Measurements from ENCODE around the gene KIF3A.
A peak's percentile ranks its signal among the peaks of the same experiment; 100 is the strongest.

The KIF3A gene

DNA sequence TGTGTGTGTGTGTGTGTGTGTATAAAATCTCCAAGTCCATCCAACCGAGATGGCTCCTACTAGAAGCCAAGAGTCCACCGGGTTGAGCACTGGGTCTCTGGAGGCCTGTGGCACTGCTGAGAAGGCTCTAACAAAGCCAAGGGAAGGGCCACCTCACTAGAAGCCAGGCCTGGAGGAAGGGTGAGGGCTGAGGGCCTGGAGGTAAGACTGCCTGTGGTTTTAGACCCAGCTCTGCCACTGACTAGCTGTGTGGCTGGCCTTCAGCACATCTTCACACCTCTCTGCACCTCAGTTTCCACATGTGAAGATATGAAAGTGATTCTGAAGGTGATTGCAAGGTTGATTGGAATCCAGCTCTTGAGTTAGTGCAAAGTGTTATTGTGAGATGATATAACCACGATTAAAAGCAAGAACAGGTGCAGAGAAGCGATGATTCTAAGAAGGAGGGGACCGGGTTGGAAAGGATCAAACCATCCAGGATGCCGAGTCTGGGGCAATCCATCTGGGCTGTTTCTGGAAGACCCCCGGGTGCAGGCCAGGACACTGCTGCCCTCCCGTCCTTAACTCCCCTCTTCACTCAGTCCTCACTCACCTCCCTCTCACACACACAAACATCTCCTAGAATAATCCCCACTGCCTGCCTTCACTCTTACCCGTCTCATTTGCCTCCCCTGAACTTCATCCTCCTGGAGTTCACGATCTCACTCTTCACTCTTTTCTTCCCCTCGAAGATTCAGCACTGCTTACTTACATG is 61.2 kb downstream of the KIF3A start:
- no peak for DNase-seq

DNA sequence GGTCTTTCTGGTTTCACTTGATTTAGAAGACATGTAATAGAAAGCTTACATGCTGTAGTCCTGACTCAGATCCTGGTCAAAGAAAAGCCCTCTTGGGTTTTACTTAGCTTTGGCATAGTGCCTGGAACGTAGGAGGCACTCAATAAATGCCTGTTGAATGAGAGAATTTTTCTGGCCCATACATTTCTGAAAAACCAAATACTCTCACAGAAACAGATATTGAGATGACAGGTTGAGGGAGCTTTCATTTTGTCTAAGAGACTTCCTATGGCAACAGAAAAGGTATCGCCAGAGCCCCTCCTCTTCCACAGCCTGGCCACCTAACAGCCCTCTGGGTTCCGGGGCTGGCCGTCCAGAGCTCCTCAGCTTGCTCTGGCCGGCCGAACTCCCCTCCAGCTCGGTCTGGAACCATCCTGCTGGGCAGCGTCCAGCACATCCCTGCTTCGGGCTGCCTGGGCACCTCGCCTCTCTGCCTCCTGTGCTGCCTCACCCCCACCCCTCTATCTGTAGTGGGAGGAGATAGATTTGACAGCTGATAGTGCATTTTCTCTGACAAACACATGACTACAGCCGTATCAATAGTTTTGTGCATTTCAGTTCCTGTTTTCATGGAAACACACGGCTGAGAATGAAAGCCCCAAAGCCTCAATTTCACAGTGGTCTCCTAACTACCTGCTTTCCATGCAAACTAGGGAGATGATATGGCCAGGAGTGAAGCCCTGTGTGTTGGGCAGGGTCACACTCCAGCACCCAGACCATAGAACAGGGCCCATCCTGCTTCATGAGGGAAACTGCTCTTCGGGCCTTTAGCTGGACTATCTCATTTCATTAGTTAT is 62.5 kb downstream of the KIF3A start:
- no peak for DNase-seq

DNA sequence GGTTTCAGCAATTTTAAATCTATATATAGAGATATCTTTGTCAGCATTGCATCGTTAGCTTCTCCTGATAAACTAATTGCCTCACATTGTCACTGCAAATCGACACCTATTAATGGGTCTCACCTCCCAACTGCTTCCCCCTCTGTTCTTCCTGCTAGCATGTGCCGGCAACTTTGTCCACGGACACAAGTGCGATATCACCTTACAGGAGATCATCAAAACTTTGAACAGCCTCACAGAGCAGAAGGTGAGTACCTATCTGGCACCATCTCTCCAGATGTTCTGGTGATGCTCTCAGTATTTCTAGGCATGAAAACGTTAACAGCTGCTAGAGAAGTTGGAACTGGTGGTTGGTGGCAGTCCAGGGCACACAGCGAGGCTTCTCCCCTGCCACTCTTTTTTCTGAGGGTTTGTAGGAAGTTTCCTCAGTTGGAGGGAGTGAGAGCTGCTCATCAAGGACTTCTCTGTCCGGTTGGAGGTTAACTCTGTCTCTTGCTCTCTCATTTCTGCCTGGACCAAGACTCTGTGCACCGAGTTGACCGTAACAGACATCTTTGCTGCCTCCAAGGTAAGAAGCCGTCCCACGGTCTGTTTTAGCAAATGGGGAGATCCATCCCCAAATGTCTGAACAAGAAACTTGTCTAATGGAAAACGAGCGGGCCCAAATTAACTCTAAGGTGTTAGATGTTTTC is 63.3 kb downstream of the KIF3A start, which contains the start of gene IL4:
Gene IL4 (plus strand): TSS at position 51 of the 692 bp plus-strand sequence. CDS start 62 bp downstream, at position 113.
- DNase-seq: no peak

DNA sequence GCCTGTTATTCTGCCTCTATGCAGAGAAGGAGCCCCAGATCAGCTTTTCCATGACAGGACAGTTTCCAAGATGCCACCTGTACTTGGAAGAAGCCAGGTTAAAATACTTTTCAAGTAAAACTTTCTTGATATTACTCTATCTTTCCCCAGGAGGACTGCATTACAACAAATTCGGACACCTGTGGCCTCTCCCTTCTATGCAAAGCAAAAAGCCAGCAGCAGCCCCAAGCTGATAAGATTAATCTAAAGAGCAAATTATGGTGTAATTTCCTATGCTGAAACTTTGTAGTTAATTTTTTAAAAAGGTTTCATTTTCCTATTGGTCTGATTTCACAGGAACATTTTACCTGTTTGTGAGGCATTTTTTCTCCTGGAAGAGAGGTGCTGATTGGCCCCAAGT is 63.9 kb downstream of the KIF3A start:
- no peak for DNase-seq

DNA sequence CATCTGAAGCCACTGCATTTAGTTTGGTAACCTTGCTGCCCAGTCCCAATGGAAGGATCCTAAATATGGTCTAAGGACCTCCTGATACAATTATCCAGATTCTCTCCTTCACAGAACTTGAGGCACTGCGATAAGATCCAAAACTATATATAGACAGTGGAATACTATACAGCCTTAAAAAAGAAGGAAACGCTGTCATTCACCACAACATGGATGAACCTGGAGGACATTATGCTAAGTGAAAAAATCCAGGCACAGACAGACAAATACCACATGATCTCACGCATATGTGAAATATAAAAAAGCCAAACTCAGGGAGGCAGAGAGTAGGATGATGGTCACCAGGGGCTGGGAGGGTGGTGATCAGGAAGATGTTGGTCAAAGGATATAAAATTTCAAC is 66.3 kb downstream of the KIF3A start:
- no peak for DNase-seq

DNA sequence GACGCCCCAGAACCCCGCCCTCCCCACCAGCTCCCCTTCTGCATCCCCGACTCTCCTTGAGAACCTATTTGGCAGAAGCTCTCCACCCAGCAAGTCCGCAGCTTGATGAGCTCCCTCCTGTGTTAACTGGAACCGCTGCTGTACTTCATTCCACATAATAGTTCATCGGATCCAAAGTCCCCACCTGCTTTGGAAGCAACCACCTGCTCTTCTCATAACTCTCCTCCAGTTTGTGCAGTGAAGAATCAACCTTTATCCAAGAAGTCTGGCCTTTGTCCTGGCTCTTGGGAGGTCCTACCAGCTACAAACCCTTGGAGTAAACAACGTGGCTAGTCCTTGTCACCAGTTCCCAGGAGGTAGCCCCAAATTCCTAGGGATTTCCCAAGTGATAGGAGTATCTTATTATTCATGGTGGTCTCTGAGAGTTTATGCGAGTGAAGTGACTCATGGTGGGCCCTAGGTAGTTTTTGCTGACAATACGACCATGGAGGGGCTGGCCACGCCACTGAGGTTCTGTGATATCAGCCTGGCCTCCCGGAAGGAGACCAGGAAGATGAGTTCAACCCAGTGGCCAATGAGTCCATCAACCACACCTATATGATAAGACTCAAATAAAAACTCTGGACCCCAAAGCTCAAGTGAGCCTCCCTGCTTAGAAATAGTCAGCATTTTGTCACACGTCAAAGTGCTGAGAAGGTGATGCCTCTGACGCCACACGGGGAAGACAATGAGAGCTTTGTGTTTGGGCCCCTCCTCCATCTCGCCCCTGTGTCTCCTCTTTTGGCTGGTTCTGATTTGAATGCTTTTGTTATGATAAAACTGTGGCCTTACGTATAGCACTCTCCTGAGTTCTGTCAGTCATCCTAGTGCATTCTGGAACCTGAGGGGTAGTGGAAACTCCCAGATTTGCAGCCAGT is 67.1 kb downstream of the KIF3A start:
- no peak for DNase-seq

DNA sequence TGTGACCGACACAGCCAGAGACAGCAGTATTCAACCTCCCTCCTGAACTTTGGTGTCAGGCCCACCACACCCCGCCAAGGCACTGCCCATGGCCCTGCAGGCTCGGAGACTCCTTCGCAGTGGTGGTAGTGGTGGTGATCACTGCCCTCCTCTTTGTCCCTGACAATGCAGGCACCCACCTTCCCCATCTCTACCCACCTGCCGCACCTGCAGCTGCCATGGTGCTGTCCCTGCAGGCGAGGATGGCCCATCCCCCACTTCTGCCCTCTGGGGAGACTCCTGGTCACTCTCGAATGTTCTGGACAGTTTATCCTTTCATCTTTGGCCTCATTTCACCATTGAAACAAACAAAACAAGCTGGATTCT is 67.9 kb downstream of the KIF3A start:
- DNase-seq: no peak

DNA sequence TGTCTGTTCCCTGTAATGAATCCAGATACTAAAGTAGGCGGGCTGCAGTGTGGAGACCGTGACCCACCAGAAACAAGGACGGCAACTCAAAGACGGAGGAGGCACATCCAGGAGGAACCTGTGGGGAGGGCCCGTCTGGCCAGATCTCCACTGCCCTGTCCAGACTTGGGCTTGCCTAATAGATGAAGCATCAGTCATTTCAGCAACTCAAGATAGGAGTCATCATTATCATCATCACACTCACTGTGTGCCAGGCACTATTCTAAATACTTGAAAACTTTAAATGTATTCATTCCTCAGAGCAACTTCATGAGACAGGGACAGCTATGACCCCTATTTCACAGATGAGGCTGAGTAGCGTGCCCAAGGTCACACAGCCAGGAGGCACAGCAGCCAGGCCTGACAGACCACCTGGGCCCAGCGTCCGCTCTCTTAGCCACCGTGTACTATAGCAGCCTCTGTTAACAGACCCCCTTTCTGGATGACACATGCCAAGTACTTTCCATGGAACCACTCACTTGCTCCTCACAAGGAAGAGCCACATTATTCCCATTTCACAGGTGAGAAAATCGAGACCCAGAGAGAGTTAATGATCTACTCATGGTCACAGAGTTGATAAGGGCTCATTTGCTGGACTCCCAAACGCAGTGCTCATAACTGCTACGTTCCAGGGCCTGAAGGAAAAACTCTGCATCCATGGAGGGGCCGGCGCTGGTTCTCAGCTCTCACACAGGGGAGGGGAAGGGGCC is 68.5 kb downstream of the KIF3A start:
- no peak for DNase-seq

DNA sequence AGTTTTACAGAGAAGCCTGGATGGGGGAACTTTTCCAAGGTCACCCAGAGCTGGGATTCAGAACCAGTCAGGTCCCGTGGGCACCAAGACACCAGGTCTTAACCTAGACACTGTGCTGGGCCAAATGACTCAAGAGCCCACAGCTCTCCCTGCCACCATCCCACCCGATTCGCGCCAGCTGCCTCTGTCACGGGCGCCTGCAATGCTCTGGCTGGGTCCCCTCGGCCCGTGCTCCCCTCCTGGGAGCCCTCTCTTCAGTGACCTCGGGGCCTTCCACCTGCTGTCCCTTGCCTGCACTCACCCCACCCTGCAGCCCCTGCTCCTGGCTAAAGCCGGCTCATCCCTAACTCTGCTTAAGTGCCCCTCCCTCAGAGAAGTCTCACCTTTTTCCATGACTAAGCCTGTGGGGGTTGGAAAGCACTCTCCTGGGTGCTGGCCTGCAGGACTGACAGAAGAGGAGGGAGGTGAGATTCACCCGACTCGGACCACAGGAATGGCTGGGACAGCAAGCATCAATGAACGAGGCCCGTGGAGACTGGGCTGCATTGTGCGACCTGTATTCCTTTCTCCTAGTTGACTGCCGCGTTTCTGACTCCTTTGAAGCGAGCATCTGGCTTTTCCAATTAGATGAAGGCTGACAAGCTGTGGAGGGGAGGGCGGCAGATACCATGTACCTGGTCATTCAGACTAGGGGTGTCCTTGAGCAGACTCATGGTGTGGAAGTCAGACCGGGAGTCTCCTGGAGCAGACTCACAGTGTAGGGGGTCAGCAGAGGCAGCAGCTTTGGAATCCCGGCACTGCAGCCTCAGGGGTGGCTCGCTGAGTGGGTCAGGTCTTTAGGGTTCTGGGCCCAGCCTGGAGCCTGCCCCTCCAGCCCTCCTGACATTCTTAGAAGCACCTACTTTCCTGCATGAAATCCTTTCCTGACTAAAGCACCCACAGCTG is 69.3 kb downstream of the KIF3A start:
- DNase-seq: no peak

DNA sequence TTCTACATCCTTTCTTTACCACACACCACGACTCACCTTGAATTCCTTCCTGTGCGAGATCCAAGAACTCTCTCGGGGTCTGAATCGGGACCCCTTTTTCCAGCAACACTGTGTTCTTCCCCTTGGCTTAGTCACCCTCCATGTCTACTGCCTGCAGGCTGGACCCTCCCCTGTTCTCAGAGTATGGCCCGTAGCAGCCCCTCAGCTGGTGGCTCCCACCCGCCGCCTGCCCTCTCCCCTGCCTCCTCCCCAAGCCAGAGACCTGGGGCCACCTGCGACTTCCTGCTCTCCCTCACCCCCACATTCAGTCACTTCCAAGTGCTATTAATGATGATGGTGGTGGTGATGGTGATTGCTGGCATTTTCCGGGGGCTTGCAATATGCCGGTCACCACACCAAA is 70.0 kb downstream of the KIF3A start:
- no peak for DNase-seq

DNA sequence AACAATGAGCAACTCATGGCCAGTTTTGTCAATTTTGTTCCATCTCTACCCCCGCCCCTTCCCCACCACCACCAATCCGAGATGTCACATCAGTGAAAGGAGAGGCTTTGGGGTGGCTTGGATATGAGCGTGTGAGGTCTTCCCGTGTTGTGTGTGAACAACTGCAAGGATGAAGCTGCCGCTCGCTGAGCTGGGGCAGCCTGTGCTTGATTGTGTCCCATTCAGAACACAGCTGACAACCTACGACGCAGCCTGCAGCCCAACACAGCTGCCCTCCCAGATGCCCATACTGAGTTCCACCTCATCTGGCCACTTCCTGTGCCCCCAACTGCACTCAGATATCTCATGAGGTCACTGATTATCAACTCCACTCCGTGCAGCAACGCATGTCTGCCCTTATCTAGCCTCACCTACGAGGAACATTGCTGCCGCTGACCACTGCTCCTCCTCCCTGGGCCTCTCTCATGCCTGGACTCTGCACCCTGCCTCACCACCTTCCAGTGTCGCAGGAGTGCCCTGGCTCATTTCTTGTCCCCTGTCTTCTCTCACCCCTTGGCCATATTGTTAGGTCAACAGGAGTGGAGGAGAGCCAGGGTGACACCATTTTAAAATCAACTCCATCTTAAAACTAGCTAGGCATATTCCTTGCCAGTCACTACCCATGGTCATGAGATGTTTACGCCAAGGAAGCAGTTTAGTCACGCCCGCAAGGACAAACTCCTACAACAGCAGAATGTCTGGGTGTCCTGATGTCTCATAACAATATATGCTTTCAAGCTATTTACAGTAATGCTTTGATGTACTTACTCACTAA is 70.8 kb downstream of the KIF3A start:
- no peak for DNase-seq

DNA sequence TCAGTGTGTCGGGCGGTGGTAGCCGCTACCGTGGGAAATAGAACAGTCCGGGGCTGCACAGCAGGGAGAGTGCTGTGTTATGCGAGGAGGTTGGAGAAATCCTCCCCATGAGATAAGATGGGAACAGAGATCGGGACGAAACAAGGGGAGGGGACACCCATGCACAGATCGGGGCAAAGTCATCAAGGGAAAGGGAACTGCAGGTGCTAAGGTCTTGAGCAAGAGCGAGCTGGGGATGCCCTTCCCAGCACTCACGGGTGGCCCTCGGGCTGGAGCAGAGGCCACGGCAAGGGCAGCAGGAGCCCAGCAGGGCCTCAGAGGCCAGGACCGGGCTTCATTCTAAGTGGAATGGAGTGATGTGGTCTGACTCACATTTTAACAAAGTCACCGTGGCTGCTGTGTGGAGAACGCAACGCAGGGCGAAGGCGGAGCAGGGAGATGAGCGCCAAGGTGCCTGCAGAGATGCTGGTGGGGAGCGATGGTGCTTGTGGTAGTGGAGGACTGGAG is 71.7 kb downstream of the KIF3A start:
- DNase-seq: no peak

DNA sequence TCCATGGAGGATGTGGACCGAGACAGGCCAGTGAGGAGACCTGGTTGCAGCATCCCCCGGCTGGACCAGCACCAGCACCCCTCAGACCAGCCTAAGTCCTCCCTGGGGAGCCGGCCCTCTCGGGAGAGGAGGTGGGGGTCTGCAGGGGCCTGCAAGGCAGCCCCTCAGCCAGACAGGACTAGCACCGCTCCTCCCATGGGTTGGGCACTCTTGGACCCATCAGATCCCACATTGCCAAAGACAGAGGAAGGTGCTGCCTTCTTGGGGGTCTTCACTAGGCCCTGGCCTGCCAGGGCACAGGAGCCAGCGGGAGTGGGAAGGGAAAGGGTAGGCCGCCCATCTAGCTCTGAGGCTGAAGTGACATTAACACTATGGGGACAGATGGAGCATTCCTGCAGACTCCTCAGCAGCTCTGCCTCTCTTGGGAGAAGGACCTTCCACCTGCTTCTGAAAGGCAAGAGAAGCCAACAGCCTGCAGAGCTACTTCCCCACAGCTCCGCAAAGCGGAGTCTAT is 72.6 kb downstream of the KIF3A start:
- DNase-seq: no peak

DNA sequence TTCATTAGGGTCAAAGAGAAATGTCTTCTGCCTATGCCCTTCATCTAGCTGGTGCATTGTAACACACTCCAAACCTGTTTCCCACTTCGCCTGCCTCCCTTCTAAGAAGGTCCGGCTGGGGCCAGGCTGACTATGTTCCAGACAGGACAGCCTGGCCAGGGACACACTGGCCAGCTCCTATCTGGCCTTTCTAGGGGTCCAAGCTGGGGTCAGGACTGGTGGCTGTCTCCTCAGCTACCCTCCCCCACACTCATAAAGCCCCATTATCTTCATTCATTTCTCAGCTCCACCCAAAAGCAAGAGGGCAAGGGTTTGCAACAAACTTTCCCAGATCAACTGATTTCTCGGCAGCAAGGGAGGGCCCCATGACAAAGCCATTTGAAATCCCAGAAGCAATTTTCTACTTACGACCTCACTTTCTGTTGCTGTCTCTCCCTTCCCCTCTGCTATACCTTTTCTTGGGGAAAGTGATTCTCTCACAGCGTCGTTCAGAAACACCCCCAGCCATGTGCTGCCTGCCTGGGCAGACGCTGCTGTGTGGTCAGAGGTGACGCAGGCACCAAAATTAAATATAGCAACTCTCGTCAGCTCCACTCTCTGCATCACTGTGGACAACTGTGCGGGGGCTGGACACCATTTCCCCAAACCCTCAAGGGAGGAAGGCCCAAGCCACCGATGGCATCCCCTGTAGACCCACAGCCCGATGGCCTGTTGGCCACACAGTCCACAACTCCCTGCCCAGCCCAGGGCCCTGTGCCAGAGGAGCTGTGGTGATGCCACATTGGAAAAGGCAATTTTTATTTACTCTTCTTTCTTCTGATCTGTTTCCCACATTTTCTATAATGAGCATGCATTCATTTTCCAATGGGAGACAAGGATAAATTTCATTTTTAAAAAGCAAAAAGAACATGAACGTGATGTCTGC is 73.3 kb downstream of the KIF3A start:
- DNase-seq: peak in 1 of 3 donors; percentile 23

DNA sequence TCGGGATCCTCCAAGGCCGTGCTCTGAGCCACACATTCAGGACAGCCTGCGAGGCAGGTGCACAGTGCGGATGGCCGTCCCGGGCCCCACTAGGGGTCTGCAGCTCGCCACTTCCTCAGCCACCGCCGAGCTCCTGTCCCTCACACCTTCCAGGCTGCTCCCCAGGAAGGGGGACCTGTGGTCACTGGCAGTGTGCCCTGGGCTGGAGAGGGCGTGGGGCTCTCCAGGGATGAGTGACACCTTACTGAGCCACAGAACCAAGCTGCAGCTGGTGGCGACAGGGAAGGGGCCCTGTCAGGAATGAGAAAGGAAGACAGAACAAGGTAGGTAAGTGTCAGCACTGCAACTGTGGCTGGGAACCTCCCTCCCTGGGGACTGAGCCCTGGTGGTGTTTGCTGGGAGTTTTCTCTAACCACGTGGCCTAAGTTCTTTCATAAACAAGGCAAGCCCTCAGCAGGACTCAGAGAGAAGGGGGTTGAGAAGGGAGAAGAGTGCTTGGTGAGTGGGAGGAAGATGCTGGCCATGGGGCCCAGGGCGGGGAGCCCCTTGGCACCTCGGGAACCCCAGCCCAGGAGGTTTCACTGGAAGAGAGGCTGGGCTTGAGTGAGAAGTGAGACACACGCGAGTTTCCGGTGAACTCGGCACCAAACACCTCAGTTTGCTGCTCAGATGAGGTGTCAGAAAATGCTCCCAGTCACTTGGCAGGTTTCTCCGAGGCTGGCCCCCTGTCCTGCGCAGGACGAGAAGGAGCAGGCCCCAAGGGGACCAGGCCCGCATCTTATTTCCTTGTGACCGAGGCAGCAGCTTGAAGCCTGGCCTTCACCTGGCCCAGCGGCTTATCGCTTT is 74.2 kb downstream of the KIF3A start:
- DNase-seq: peak; percentile 63 to 78 (median 76)

DNA sequence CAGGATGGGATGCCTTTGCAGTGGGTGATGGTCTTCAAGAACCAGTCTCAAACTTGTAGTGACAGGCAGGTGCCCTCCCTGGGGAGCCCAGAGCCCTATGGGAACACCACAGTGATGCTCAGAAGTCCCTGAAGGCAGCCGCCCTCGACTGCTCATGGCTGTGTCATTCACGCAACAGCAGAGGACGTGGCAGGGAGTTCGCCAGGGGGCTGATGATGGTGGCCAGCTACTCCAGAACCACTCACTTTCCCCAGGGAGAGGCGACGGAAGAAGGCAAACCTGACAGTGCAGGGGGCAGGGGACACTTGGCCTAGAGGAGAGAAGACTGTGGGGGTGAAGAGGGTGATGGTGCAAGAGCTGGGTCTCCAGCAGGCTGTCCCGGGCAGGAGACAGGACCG is 75.3 kb downstream of the KIF3A start:
- DNase-seq: no peak

Data from suppressor macrophage treated with lipopolysaccharide for 1 hour (primary cell).